Measurements from ENCODE around the gene POTEF. TPM values are rescaled to one million over a fixed set of nuclear protein-coding genes. Genes with fewer than 3 reads are reported as not detected.
"Not testable (repeated sequence)": the region's sequence is repeated elsewhere in the genome, so short reads cannot be mapped to it uniquely, and the experiment has no call there.

The POTEF gene
- total RNA-seq, 2 experiments from 2014 or later, result not detected

- CTCF ChIA-PET; H3K4me1 Mint-ChIP-seq (ENCODE audit: low read depth); H3K9me3 Mint-ChIP-seq; H3K4me3 Mint-ChIP-seq; intact Hi-C loops (cut with micrococcal nuclease); H3K27me3 Mint-ChIP-seq; H3K36me3 Mint-ChIP-seq; POLR2A ChIA-PET: not testable (repeated sequence)
- peak overlapping the region; percentile 51 for H3K27ac Mint-ChIP-seq
- peak; percentile 34 for DNase-seq
These were observed 28.9 kb upstream of the POTEF start for GRCh38 chr2:130157825-130158514.

GRCh38 chr2:130157354-130157753 is 28.3 kb upstream of the POTEF start:
- H3K4me1 Mint-ChIP-seq (ENCODE audit: low read depth); DNase-seq; H3K27ac Mint-ChIP-seq; H3K36me3 Mint-ChIP-seq; POLR2A ChIA-PET; intact Hi-C loops (cut with micrococcal nuclease); H3K4me3 Mint-ChIP-seq; H3K27me3 Mint-ChIP-seq; H3K9me3 Mint-ChIP-seq; CTCF ChIA-PET: not testable (repeated sequence)

- Mint-ChIP-seq H3K27me3 (no peaks in the 10 kb centered on the region), H3K9me3 (no peaks in the 10 kb centered on the region), H3K4me3 (no peak overlapping the region), H3K36me3 (peaks cover 3% of the 10 kb centered on the region), H3K27ac (no peak overlapping the region), H3K4me1 (ENCODE audit: low read depth) (no peaks in the 10 kb centered on the region)
- POLR2A ChIA-PET, result no interaction called here
- DNase-seq, result no peak
- intact Hi-C loops (cut with micrococcal nuclease), result no loop called here
- CTCF ChIA-PET, result interaction anchor here (1.0 to 1.2 kb wide), 2 partner anchors 23 to 176 kb away, joined by 5 read pairs; no protein-coding TSS in a partner anchor
These were observed 27.6 kb upstream of the POTEF start for GRCh38 chr2:130156624-130157004.

- not testable (repeated sequence) for DNase-seq
These were observed 27.1 kb upstream of the POTEF start for GRCh38 chr2:130155956-130156623.

GRCh38 chr2:130154773-130155765 is 26.0 kb upstream of the POTEF start:
- Mint-ChIP-seq H3K4me1 (ENCODE audit: low read depth) (no peaks in the 10 kb centered on the region), H3K9me3 (no peaks in the 10 kb centered on the region), H3K4me3 (no peak overlapping the region), H3K27me3 (no peaks in the 10 kb centered on the region), H3K36me3 (peaks cover 3% of the 10 kb centered on the region), H3K27ac (no peak overlapping the region)
- DNase-seq, result no peak
- intact Hi-C loops (cut with micrococcal nuclease), result no loop called here
- ChIA-PET CTCF (interaction anchor here (0.8 to 1.2 kb wide), 3 partner anchors 25 to 178 kb away, joined by 4 to 5 read pairs (median 5); no protein-coding TSS in a partner anchor), POLR2A (no interaction called here)

More at GRCh38 chr2:130155956-130156623, 27.1 kb upstream of the POTEF start:
- H3K4me3 Mint-ChIP-seq; H3K27ac Mint-ChIP-seq; H3K27me3 Mint-ChIP-seq; H3K4me1 Mint-ChIP-seq (ENCODE audit: low read depth); H3K36me3 Mint-ChIP-seq; POLR2A ChIA-PET; intact Hi-C loops (cut with micrococcal nuclease); H3K9me3 Mint-ChIP-seq: not testable (repeated sequence)
- CTCF ChIA-PET, result interaction anchor here (0.8 to 1.2 kb wide), 3 partner anchors 24 to 177 kb away, joined by 4 to 5 read pairs (median 5); no protein-coding TSS in a partner anchor

GRCh38 chr2:130154423-130154770 is 25.4 kb upstream of the POTEF start:
- H3K4me3 Mint-ChIP-seq; H3K27ac Mint-ChIP-seq; DNase-seq; H3K36me3 Mint-ChIP-seq; H3K9me3 Mint-ChIP-seq; CTCF ChIA-PET; POLR2A ChIA-PET; H3K4me1 Mint-ChIP-seq (ENCODE audit: low read depth); intact Hi-C loops (cut with micrococcal nuclease); H3K27me3 Mint-ChIP-seq: not testable (repeated sequence)

- H3K4me1 Mint-ChIP-seq (ENCODE audit: low read depth); DNase-seq; intact Hi-C loops (cut with micrococcal nuclease); CTCF ChIA-PET; H3K27ac Mint-ChIP-seq; H3K36me3 Mint-ChIP-seq; POLR2A ChIA-PET; H3K27me3 Mint-ChIP-seq; H3K9me3 Mint-ChIP-seq; H3K4me3 Mint-ChIP-seq: not testable (repeated sequence)
These were observed 24.9 kb upstream of the POTEF start for GRCh38 chr2:130153721-130154422.

- H3K27me3 Mint-ChIP-seq, result no peaks in the 10 kb centered on the region
- no peaks in the 10 kb centered on the region for H3K9me3 Mint-ChIP-seq
- CTCF ChIA-PET, result no interaction called here
- peaks cover 3% of the 10 kb centered on the region for H3K36me3 Mint-ChIP-seq
- no peak overlapping the region for H3K4me3 Mint-ChIP-seq
- no peak for DNase-seq
- no peak overlapping the region for H3K27ac Mint-ChIP-seq
- no peaks in the 10 kb centered on the region for H3K4me1 Mint-ChIP-seq (ENCODE audit: low read depth)
- intact Hi-C loops (cut with micrococcal nuclease), result no loop called here
- POLR2A ChIA-PET, result no interaction called here
These were observed 24.0 kb upstream of the POTEF start for GRCh38 chr2:130152816-130153595.

- H3K4me3 Mint-ChIP-seq; H3K36me3 Mint-ChIP-seq; H3K4me1 Mint-ChIP-seq (ENCODE audit: low read depth); POLR2A ChIA-PET; DNase-seq; CTCF ChIA-PET; H3K27me3 Mint-ChIP-seq; H3K9me3 Mint-ChIP-seq; H3K27ac Mint-ChIP-seq; intact Hi-C loops (cut with micrococcal nuclease): not testable (repeated sequence)
These were observed 23.3 kb upstream of the POTEF start for GRCh38 chr2:130152136-130152815.

- H3K27me3 Mint-ChIP-seq; H3K4me1 Mint-ChIP-seq (ENCODE audit: low read depth); POLR2A ChIA-PET; H3K27ac Mint-ChIP-seq; H3K36me3 Mint-ChIP-seq; intact Hi-C loops (cut with micrococcal nuclease); H3K4me3 Mint-ChIP-seq; DNase-seq; CTCF ChIA-PET; H3K9me3 Mint-ChIP-seq: not testable (repeated sequence)
These were observed 22.1 kb upstream of the POTEF start for GRCh38 chr2:130151145-130151512.
